ENCODE data around the gene SMIM24. TPM values are rescaled to one million over a fixed set of nuclear protein-coding genes. Genes with fewer than 3 reads are reported as not detected.

Gene SMIM24
- total and polyA plus RNA-seq, 9 of the 15 experiments (the other 6 are each of a cell fraction or from before 2014, with no cell fraction given), result 0.45 to 12.3 (median 1.4) TPM; not detected in 1

- TF ChIP-seq RBM25 (IDR thresholded peaks at IDR 0.05; ENCODE audit: low read depth, low read length, severe bottlenecking) (peak; percentile 18), JUND (IDR thresholded peaks at IDR 0.05; ENCODE audit: borderline replicate concordance, low read depth, low read length) (peak; percentile 66; the same call in 1 of the 2 replicates), JUND (tag; IDR thresholded peaks at IDR 0.05; ENCODE audit: borderline replicate concordance, low read depth, low read length) (no peak; the same call in 2 of the 3 replicates), ATF7 (IDR thresholded peaks at IDR 0.05) (peak; percentile 61; the same call in 1 of the 2 replicates), ZBTB17 (CRISPR knock-in tag; IDR thresholded peaks at IDR 0.05) (no peak), SMARCA4 (IDR thresholded peaks at IDR 0.05) (0 out of 2 replicates have a peak, but pooled peaks have one; percentile 11), ZNF449 (CRISPR knock-in tag; IDR thresholded peaks at IDR 0.05) (no peak), MEF2D (tag; conservative IDR thresholded peaks at IDR 0.05; ENCODE audit: low read depth) (peak; percentile 99), RBBP5 (IDR thresholded peaks at IDR 0.05; ENCODE audit: borderline replicate concordance, insufficient read depth, low read length, poor library complexity, severe bottlenecking) (no peak), ZNF766 (CRISPR knock-in tag; conservative IDR thresholded peaks at IDR 0.05) (no peak), SRF (CRISPR knock-in tag; IDR thresholded peaks at IDR 0.05) (no peak), GABPA (tag; conservative IDR thresholded peaks at IDR 0.05; ENCODE audit: low read depth) (peak; percentile 11; the same call in 1 of the 2 replicates), ZNF23 (CRISPR knock-in tag; IDR thresholded peaks at IDR 0.05) (no peak), TAL1 (IDR thresholded peaks at IDR 0.05) (no peak), ARNT (IDR thresholded peaks at IDR 0.05) (no peak), ZBTB7A (IDR thresholded peaks at IDR 0.05; ENCODE audit: borderline replicate concordance, control insufficient read depth, low read depth, low read length) (peak; percentile 54), ZNF398 (CRISPR knock-in tag; IDR thresholded peaks at IDR 0.05) (no peak), SMC3 (conservative IDR thresholded peaks at IDR 0.05; ENCODE audit: insufficient read depth, low read depth, low read length) (no peak), ZNF668 (CRISPR knock-in tag; IDR thresholded peaks at IDR 0.05) (no peak), NR2C2 (CRISPR knock-in tag; IDR thresholded peaks at IDR 0.05) (no peak), NR2C2 (tag; IDR thresholded peaks at IDR 0.05) (peak; percentile 67; the same call in 1 of the 2 replicates), PHB (CRISPR knock-in tag; IDR thresholded peaks at IDR 0.05) (no peak)
- TF ChIP-seq, protein P1, sequence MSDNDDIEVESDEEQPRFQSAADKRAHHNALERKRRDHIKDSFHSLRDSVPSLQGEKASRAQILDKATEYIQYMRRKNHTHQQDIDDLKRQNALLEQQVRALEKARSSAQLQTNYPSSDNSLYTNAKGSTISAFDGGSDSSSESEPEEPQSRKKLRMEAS (CRISPR knock-in tag; IDR thresholded peaks at IDR 0.05), result peak; percentile 72
- TF ChIP-seq, protein P2, sequence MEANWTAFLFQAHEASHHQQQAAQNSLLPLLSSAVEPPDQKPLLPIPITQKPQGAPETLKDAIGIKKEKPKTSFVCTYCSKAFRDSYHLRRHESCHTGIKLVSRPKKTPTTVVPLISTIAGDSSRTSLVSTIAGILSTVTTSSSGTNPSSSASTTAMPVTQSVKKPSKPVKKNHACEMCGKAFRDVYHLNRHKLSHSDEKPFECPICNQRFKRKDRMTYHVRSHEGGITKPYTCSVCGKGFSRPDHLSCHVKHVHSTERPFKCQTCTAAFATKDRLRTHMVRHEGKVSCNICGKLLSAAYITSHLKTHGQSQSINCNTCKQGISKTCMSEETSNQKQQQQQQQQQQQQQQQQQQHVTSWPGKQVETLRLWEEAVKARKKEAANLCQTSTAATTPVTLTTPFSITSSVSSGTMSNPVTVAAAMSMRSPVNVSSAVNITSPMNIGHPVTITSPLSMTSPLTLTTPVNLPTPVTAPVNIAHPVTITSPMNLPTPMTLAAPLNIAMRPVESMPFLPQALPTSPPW (CRISPR knock-in tag; IDR thresholded peaks at IDR 0.05), result peak; percentile 55
Observed at GRCh38 chr19:3450796-3451411, 29.4 kb downstream of the SMIM24 start (continued).
